ENCODE measurements around the gene CFDP1.

The CFDP1 gene

GRCh38 chr16:75390926-75391653 is 42.2 kb downstream of the CFDP1 start:
- H2AFZ ChIP-seq (ENCODE audit: low read length): no peak overlapping the region
- no peaks in the 10 kb centered on the region for H3F3A ChIP-seq (ENCODE audit: insufficient read depth, low read length)
- H4K20me1 ChIP-seq (ENCODE audit: insufficient read depth, low read length): no peaks in the 10 kb centered on the region
- no peaks in the 10 kb centered on the region for H3K79me2 ChIP-seq (ENCODE audit: low read length)
- no peaks in the 10 kb centered on the region for H3K9me3 ChIP-seq (replicated peaks; ENCODE audit: insufficient read depth, low read length)
- H3K4me3 ChIP-seq (ENCODE audit: low read length): no peak overlapping the region
- no peak overlapping the region for H3K9ac ChIP-seq (ENCODE audit: low read length)
- H3K36me3 ChIP-seq (replicated peaks; ENCODE audit: insufficient read depth, low read length): no peaks in the 10 kb centered on the region
- no peaks in the 10 kb centered on the region for H3K27me3 ChIP-seq (replicated peaks; ENCODE audit: insufficient read depth, low read length)
- H3K27ac ChIP-seq (ENCODE audit: low read length): no peak overlapping the region
- H3K4me1 ChIP-seq (ENCODE audit: low read length): no peaks in the 10 kb centered on the region
- no peak overlapping the region for H3K4me2 ChIP-seq (ENCODE audit: low read depth, low read length)
- no peaks in the 10 kb centered on the region for H3K9me2 ChIP-seq (replicated peaks; ENCODE audit: insufficient read depth, low read length)
- DNase-seq: no peak
- TF ChIP-seq CTCF (IDR thresholded peaks at IDR 0.05; ENCODE audit: low read length) (no peak), EZH2 (optimal IDR thresholded peaks at IDR 0.05; ENCODE audit: low read depth, low read length) (no peak), EZH2phosphoT487 (IDR thresholded peaks at IDR 0.05; ENCODE audit: low read length) (no peak)

GRCh38 chr16:75389096-75389690 is 44.1 kb downstream of the CFDP1 start:
- no peaks in the 10 kb centered on the region for H3K27me3 ChIP-seq (replicated peaks; ENCODE audit: insufficient read depth, low read length)
- H4K20me1 ChIP-seq (ENCODE audit: insufficient read depth, low read length): no peaks in the 10 kb centered on the region
- H3K4me3 ChIP-seq (ENCODE audit: low read length): no peak overlapping the region
- H3K9me2 ChIP-seq (replicated peaks; ENCODE audit: insufficient read depth, low read length): no peaks in the 10 kb centered on the region
- no peak overlapping the region for H3K9ac ChIP-seq (ENCODE audit: low read length)
- H3K79me2 ChIP-seq (ENCODE audit: low read length): no peaks in the 10 kb centered on the region
- no peaks in the 10 kb centered on the region for H3F3A ChIP-seq (ENCODE audit: insufficient read depth, low read length)
- no peak overlapping the region for H2AFZ ChIP-seq (ENCODE audit: low read length)
- DNase-seq: no peak
- no peaks in the 10 kb centered on the region for H3K36me3 ChIP-seq (replicated peaks; ENCODE audit: insufficient read depth, low read length)
- H3K9me3 ChIP-seq (replicated peaks; ENCODE audit: insufficient read depth, low read length): no peaks in the 10 kb centered on the region
- TF ChIP-seq EZH2 (optimal IDR thresholded peaks at IDR 0.05; ENCODE audit: low read depth, low read length) (no peak), CTCF (IDR thresholded peaks at IDR 0.05; ENCODE audit: low read length) (no peak), EZH2phosphoT487 (IDR thresholded peaks at IDR 0.05; ENCODE audit: low read length) (no peak)
- no peak overlapping the region for H3K4me2 ChIP-seq (ENCODE audit: low read depth, low read length)
- no peak overlapping the region for H3K27ac ChIP-seq (ENCODE audit: low read length)
- no peaks in the 10 kb centered on the region for H3K4me1 ChIP-seq (ENCODE audit: low read length)

GRCh38 chr16:75387951-75388350 is 45.4 kb downstream of the CFDP1 start:
- Histone ChIP-seq H3K27me3 (replicated peaks; ENCODE audit: insufficient read depth, low read length) (no peaks in the 10 kb centered on the region), H3K9ac (ENCODE audit: low read length) (no peak overlapping the region), H3K9me2 (replicated peaks; ENCODE audit: insufficient read depth, low read length) (no peaks in the 10 kb centered on the region), H3K4me2 (ENCODE audit: low read depth, low read length) (no peak overlapping the region), H3K9me3 (replicated peaks; ENCODE audit: insufficient read depth, low read length) (no peaks in the 10 kb centered on the region), H3K4me3 (ENCODE audit: low read length) (no peak overlapping the region), H3F3A (ENCODE audit: insufficient read depth, low read length) (no peaks in the 10 kb centered on the region), H4K20me1 (ENCODE audit: insufficient read depth, low read length) (no peaks in the 10 kb centered on the region), H2AFZ (ENCODE audit: low read length) (no peak overlapping the region), H3K27ac (ENCODE audit: low read length) (no peak overlapping the region), H3K4me1 (ENCODE audit: low read length) (no peaks in the 10 kb centered on the region), H3K36me3 (replicated peaks; ENCODE audit: insufficient read depth, low read length) (no peaks in the 10 kb centered on the region), H3K79me2 (ENCODE audit: low read length) (no peaks in the 10 kb centered on the region)
- no peak for TF ChIP-seq EZH2phosphoT487 (IDR thresholded peaks at IDR 0.05; ENCODE audit: low read length)
- TF ChIP-seq EZH2 (optimal IDR thresholded peaks at IDR 0.05; ENCODE audit: low read depth, low read length): no peak
- TF ChIP-seq CTCF (IDR thresholded peaks at IDR 0.05; ENCODE audit: low read length): no peak
- no peak for DNase-seq

All from MM.1S (cell line).